ENCODE results near the gene SHISA9. TPM values are rescaled to one million over a fixed set of nuclear protein-coding genes. Genes with fewer than 3 reads are reported as not detected.
A peak's percentile ranks its signal among the peaks of the same experiment; 100 is the strongest.

SHISA9 gene
- total RNA-seq, 4 donors from 2014 or later: 0.19 TPM; not detected in 3

GRCh38 chr16:12906271-12906670 is 4.9 kb downstream of the SHISA9 start:
- Histone ChIP-seq H3K4me1 (peaks cover 5 to 28% (median 17%) of the 10 kb centered on the region in 3 donors), H3K4me3 (no peak overlapping the region), H3K27me3 (peaks cover 0 to 86% (median 15%) of the 10 kb centered on the region in 4 donors), H3K27ac (no peak overlapping the region), H3K9me3 (no peaks in the 10 kb centered on the region), H3K36me3 (no peaks in the 10 kb centered on the region)
- 72 to 100% methylated on average over 2 to 5 of the region's 5 CpGs for WGBS, 2 donors
- no peak for DNase-seq
- intact Hi-C loops (cut with DNase I): no loop called here
- TF ChIP-seq POLR2A (IDR thresholded peaks at IDR 0.05) (no peak), CTCF (IDR thresholded peaks at IDR 0.05) (no peak)

GRCh38 chr16:12906765-12907516 is 5.5 kb downstream of the SHISA9 start:
- DNase-seq: no peak
- 79 to 89% methylated on average over 4 to 5 of the region's 5 CpGs for WGBS, 2 donors
- intact Hi-C loops (cut with DNase I): no loop called here
- H3K4me3 ChIP-seq: no peak overlapping the region
- H3K4me1 ChIP-seq: peaks cover 5 to 21% (median 12%) of the 10 kb centered on the region in 3 donors
- no peak for TF ChIP-seq CTCF (IDR thresholded peaks at IDR 0.05)
- TF ChIP-seq POLR2A (IDR thresholded peaks at IDR 0.05): no peak
- H3K27me3 ChIP-seq: peaks cover 0 to 82% (median 15%) of the 10 kb centered on the region in 4 donors
- H3K36me3 ChIP-seq: no peaks in the 10 kb centered on the region
- H3K27ac ChIP-seq: no peak overlapping the region
- no peaks in the 10 kb centered on the region for H3K9me3 ChIP-seq

- H3K4me1 ChIP-seq: peaks cover 0 to 13% (median 5%) of the 10 kb centered on the region in 3 donors
- no peak overlapping the region for H3K27ac ChIP-seq
- peak in 1 of 6 experiments; percentile 14 for TF ChIP-seq CTCF (IDR thresholded peaks at IDR 0.05)
- no peak for TF ChIP-seq POLR2A (IDR thresholded peaks at IDR 0.05)
- no peaks in the 10 kb centered on the region for H3K36me3 ChIP-seq
- H3K9me3 ChIP-seq: no peaks in the 10 kb centered on the region
- intact Hi-C loops (cut with DNase I): no loop called here
- no peak overlapping the region for H3K4me3 ChIP-seq
- peaks cover 0 to 82% (median 11%) of the 10 kb centered on the region in 4 donors for H3K27me3 ChIP-seq
- no peak for DNase-seq
- WGBS, 2 donors: 51 to 53% methylated on average over 5 of the region's 5 CpGs
These were observed 6.4 kb downstream of the SHISA9 start for GRCh38 chr16:12907670-12908233.

GRCh38 chr16:12917246-12917645 is 15.8 kb downstream of the SHISA9 start:
- no peaks in the 10 kb centered on the region for H3K9me3 ChIP-seq
- H3K27me3 ChIP-seq: peaks cover 0 to 20% (median 0%) of the 10 kb centered on the region in 4 donors
- no peaks in the 10 kb centered on the region for H3K36me3 ChIP-seq
- no peak overlapping the region for H3K4me3 ChIP-seq
- no peak for DNase-seq
- intact Hi-C loops (cut with DNase I): no loop called here
- H3K4me1 ChIP-seq: no peaks in the 10 kb centered on the region
- WGBS, 2 donors: 61 to 64% methylated on average over 5 of the region's 5 CpGs
- no peak for TF ChIP-seq POLR2A (IDR thresholded peaks at IDR 0.05)
- TF ChIP-seq CTCF (IDR thresholded peaks at IDR 0.05): no peak
- no peak overlapping the region for H3K27ac ChIP-seq

- no peak overlapping the region for H3K4me3 ChIP-seq
- H3K27me3 ChIP-seq: peaks cover 0 to 20% (median 0%) of the 10 kb centered on the region in 4 donors
- intact Hi-C loops (cut with DNase I): no loop called here
- no peak overlapping the region for H3K27ac ChIP-seq
- no peaks in the 10 kb centered on the region for H3K4me1 ChIP-seq
- no peak for TF ChIP-seq POLR2A (IDR thresholded peaks at IDR 0.05)
- TF ChIP-seq CTCF (IDR thresholded peaks at IDR 0.05): no peak
- no peaks in the 10 kb centered on the region for H3K9me3 ChIP-seq
- 12 to 19% methylated on average over 1 of the region's 1 CpG for WGBS, 2 donors
- no peaks in the 10 kb centered on the region for H3K36me3 ChIP-seq
- no peak for DNase-seq
These were observed 16.3 kb downstream of the SHISA9 start for GRCh38 chr16:12917653-12918052.
